ENCODE results near the gene HCRTR2.

DNA sequence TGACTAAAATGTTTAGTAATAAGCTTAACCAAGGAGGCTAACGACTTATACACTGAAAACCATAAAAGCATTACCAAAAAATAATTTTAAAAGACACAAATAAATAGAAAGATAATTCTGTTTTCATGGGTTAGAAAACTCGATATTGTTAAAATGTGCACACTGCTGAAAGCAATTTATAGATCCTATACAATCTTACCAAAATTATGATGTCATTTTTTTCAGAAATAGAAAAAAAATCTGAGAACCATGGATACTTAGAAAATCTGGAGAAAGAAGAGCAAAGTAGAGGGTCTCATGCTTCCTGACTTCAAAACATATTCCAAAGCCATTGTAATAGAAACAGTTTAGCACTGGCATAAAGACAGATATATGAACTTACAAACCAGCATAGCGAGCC lies 46.6 kb downstream of the HCRTR2 start:
- TF ChIP-seq, protein P1, sequence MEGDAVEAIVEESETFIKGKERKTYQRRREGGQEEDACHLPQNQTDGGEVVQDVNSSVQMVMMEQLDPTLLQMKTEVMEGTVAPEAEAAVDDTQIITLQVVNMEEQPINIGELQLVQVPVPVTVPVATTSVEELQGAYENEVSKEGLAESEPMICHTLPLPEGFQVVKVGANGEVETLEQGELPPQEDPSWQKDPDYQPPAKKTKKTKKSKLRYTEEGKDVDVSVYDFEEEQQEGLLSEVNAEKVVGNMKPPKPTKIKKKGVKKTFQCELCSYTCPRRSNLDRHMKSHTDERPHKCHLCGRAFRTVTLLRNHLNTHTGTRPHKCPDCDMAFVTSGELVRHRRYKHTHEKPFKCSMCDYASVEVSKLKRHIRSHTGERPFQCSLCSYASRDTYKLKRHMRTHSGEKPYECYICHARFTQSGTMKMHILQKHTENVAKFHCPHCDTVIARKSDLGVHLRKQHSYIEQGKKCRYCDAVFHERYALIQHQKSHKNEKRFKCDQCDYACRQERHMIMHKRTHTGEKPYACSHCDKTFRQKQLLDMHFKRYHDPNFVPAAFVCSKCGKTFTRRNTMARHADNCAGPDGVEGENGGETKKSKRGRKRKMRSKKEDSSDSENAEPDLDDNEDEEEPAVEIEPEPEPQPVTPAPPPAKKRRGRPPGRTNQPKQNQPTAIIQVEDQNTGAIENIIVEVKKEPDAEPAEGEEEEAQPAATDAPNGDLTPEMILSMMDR (IDR thresholded peaks at IDR 0.05): no peak
- TF ChIP-seq POLR2A (IDR thresholded peaks at IDR 0.05): no peak
